ENCODE results near the gene NGLY1. TPM values are rescaled to one million over a fixed set of nuclear protein-coding genes. Genes with fewer than 3 reads are reported as not detected.

Gene NGLY1
- total RNA-seq, 2 donors from 2014 or later, result 39.5 to 40.4 TPM

GRCh38 chr3:25818335-25818734, 35.1 kb upstream of the NGLY1 start:
- Histone ChIP-seq H3K27ac (ENCODE audit: low read depth, low read length) (no peak overlapping the region), H3K36me3 (ENCODE audit: control insufficient read depth, insufficient read depth, low read length) (no peaks in the 10 kb centered on the region), H3K4me3 (ENCODE audit: low read length) (no peak overlapping the region), H3K9ac (ENCODE audit: extremely low read depth, low read length, poor library complexity, severe bottlenecking) (no peak overlapping the region), H3K27me3 (ENCODE audit: control insufficient read depth, insufficient read depth, low read length, poor library complexity, severe bottlenecking) (no peaks in the 10 kb centered on the region), H3K9me3 (ENCODE audit: control insufficient read depth, low read length) (no peaks in the 10 kb centered on the region), H3K4me1 (ENCODE audit: control insufficient read depth, insufficient read depth, low read length) (no peaks in the 10 kb centered on the region)
- Mint-ChIP-seq H3K27me3 (ENCODE audit: insufficient read depth) (no peaks in the 10 kb centered on the region), H3K9me3 (peaks cover 4% of the 10 kb centered on the region), H3K4me1 (no peaks in the 10 kb centered on the region), H3K27ac (no peak overlapping the region), H3K4me3 (no peak overlapping the region), H3K36me3 (ENCODE audit: low read depth) (no peaks in the 10 kb centered on the region)
- TF ChIP-seq, protein P1, sequence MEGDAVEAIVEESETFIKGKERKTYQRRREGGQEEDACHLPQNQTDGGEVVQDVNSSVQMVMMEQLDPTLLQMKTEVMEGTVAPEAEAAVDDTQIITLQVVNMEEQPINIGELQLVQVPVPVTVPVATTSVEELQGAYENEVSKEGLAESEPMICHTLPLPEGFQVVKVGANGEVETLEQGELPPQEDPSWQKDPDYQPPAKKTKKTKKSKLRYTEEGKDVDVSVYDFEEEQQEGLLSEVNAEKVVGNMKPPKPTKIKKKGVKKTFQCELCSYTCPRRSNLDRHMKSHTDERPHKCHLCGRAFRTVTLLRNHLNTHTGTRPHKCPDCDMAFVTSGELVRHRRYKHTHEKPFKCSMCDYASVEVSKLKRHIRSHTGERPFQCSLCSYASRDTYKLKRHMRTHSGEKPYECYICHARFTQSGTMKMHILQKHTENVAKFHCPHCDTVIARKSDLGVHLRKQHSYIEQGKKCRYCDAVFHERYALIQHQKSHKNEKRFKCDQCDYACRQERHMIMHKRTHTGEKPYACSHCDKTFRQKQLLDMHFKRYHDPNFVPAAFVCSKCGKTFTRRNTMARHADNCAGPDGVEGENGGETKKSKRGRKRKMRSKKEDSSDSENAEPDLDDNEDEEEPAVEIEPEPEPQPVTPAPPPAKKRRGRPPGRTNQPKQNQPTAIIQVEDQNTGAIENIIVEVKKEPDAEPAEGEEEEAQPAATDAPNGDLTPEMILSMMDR (conservative IDR thresholded peaks at IDR 0.05), result no peak
- WGBS, 2 experiments (ENCODE audit: insufficient coverage in 1 of 2, insufficient read length in 1 of 2), result 89 to 91% methylated on average over 3 to 4 of the region's 4 CpGs
- DNase-seq, result no peak

DNA sequence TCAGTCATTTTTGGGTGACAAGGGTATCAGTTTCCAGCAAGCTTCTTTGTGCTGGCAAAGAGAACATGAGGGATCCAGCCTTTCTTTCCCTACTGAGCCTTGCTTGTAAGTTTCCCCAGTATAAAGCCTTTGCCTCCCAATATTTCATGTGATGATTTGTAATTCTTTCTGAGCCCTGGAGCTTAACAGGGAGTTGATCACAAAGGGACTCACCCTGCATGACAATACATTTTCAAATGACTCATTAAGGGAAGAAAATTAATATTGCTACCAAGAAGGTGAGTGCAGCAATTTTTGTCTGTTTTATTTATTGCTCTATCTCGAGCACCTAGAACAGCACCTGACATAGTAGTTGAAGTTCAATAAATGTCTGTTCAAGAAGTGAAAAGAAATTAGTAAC, 34.4 kb upstream of the NGLY1 start:
- Histone ChIP-seq H3K9ac (ENCODE audit: extremely low read depth, low read length, poor library complexity, severe bottlenecking) (no peak overlapping the region), H3K36me3 (ENCODE audit: control insufficient read depth, insufficient read depth, low read length) (no peaks in the 10 kb centered on the region), H3K4me1 (ENCODE audit: control insufficient read depth, insufficient read depth, low read length) (no peaks in the 10 kb centered on the region), H3K27me3 (ENCODE audit: control insufficient read depth, insufficient read depth, low read length, poor library complexity, severe bottlenecking) (no peaks in the 10 kb centered on the region), H3K27ac (ENCODE audit: low read depth, low read length) (no peak overlapping the region), H3K4me3 (ENCODE audit: low read length) (no peak overlapping the region), H3K9me3 (ENCODE audit: control insufficient read depth, low read length) (no peaks in the 10 kb centered on the region)
- Mint-ChIP-seq H3K4me3 (no peak overlapping the region), H3K27ac (no peak overlapping the region), H3K9me3 (peaks cover 4% of the 10 kb centered on the region), H3K4me1 (no peaks in the 10 kb centered on the region), H3K36me3 (ENCODE audit: low read depth) (no peaks in the 10 kb centered on the region), H3K27me3 (ENCODE audit: insufficient read depth) (no peaks in the 10 kb centered on the region)
- WGBS, 2 experiments (ENCODE audit: insufficient coverage in 1 of 2, insufficient read length in 1 of 2), result 86 to 92% methylated on average over 1 of the region's 1 CpG
- TF ChIP-seq, protein P1 (conservative IDR thresholded peaks at IDR 0.05), result no peak
- no peak for DNase-seq

- WGBS, 2 experiments (ENCODE audit: insufficient coverage in 1 of 2, insufficient read length in 1 of 2), result 100% methylated on average over 1 of the region's 1 CpG; no CpG with 5 or more reads in 1 of the 2 experiments
Observed at GRCh38 chr3:25817107-25817506, 33.9 kb upstream of the NGLY1 start.

More at GRCh38 chr3:25817107-25817506, 33.9 kb upstream of the NGLY1 start:
- H3K9ac ChIP-seq (ENCODE audit: extremely low read depth, low read length, poor library complexity, severe bottlenecking), result no peak overlapping the region
- H3K9me3 ChIP-seq (ENCODE audit: control insufficient read depth, low read length), result no peaks in the 10 kb centered on the region
- DNase-seq, result no peak
- no peaks in the 10 kb centered on the region for H3K27me3 ChIP-seq (ENCODE audit: control insufficient read depth, insufficient read depth, low read length, poor library complexity, severe bottlenecking)
- H3K4me1 ChIP-seq (ENCODE audit: control insufficient read depth, insufficient read depth, low read length), result no peaks in the 10 kb centered on the region
- H3K27ac ChIP-seq (ENCODE audit: low read depth, low read length), result no peak overlapping the region
- no peak overlapping the region for H3K4me3 ChIP-seq (ENCODE audit: low read length)
- Mint-ChIP-seq H3K4me3 (no peak overlapping the region), H3K36me3 (ENCODE audit: low read depth) (no peaks in the 10 kb centered on the region), H3K27me3 (ENCODE audit: insufficient read depth) (no peaks in the 10 kb centered on the region), H3K9me3 (peaks cover 4% of the 10 kb centered on the region), H3K27ac (no peak overlapping the region), H3K4me1 (no peaks in the 10 kb centered on the region)
- no peaks in the 10 kb centered on the region for H3K36me3 ChIP-seq (ENCODE audit: control insufficient read depth, insufficient read depth, low read length)
- TF ChIP-seq, protein P1 (conservative IDR thresholded peaks at IDR 0.05), result no peak
